Loucy (cell line): ENCODE measurements around the gene RIMBP2.

Source experiments
- H2AFZ ChIP-seq: fragments of 200-600 bp; sonication (generic); 2 replicates; pipeline ENCODE4 v1.6.0; 2016; ENCODE audit warnings: antibody characterized with exemption, mild to moderate bottlenecking, low read length, moderate library complexity
- H3F3A ChIP-seq: fragments of 200-600 bp; 2 replicates; pipeline ENCODE4 v1.6.0; 2016; ENCODE audit warnings: antibody characterized with exemption, low read depth, mild to moderate bottlenecking
- H3K27me3 ChIP-seq: fragments of 200-600 bp; sonication (generic); 2 replicates; pipeline ENCODE4 v1.6.1; 2014; ENCODE audit warnings: low read length, mild to moderate bottlenecking; ENCODE audit not compliant: insufficient read depth, poor library complexity, severe bottlenecking
- H3K36me3 ChIP-seq: fragments of 200-600 bp; sonication (generic); 2 replicates; pipeline ENCODE4 v1.6.1; 2016; ENCODE audit warnings: low read length; ENCODE audit not compliant: insufficient read depth
- H3K4me1 ChIP-seq: fragments of 200-600 bp; sonication (generic); 2 replicates; pipeline ENCODE4 v1.5.1; 2014; ENCODE audit warnings: low read length, mild to moderate bottlenecking; ENCODE audit not compliant: insufficient read depth, poor library complexity, severe bottlenecking
- H3K4me2 ChIP-seq: fragments of 200-600 bp; sonication (generic); 2 replicates; pipeline ENCODE4 v1.6.0; 2014; ENCODE audit warnings: antibody characterized with exemption, low read length, low read depth, mild to moderate bottlenecking; ENCODE audit not compliant: poor library complexity, severe bottlenecking
- H3K4me3 ChIP-seq: fragments of 200-600 bp; sonication (generic); 2 replicates; pipeline ENCODE4 v1.5.1; 2014; ENCODE audit warnings: low read length, mild to moderate bottlenecking, mixed read lengths; ENCODE audit not compliant: poor library complexity, severe bottlenecking
- H3K79me2 ChIP-seq: fragments of 200-600 bp; sonication (generic); 2 replicates; pipeline ENCODE4 v1.6.1; 2014; ENCODE audit warnings: low read length; ENCODE audit not compliant: insufficient read depth
- H3K9ac ChIP-seq: fragments of 200-600 bp; sonication (generic); 2 replicates; pipeline ENCODE4 v1.6.0; 2014; ENCODE audit warnings: mild to moderate bottlenecking, low read depth, low read length, moderate library complexity; ENCODE audit not compliant: poor library complexity, severe bottlenecking
- H3K9me2 ChIP-seq: fragments of 200-600 bp; sonication (generic); replicated peaks from 2 replicates; pipeline ENCODE4 v1.6.1; 2016; ENCODE audit warnings: low read depth, low read length, mixed read lengths
- H3K9me3 ChIP-seq: fragments of 200-600 bp; sonication (generic); 2 replicates; pipeline ENCODE4 v1.6.1; 2014; ENCODE audit warnings: mild to moderate bottlenecking, antibody characterized with exemption, low read length, low read depth; ENCODE audit not compliant: insufficient read depth
- H4K20me1 ChIP-seq: fragments of 200-600 bp; sonication (generic); 2 replicates; pipeline ENCODE4 v1.6.0; 2014; ENCODE audit warnings: antibody characterized with exemption, low read length, mild to moderate bottlenecking; ENCODE audit not compliant: insufficient read depth, poor library complexity, severe bottlenecking
- CTCF ChIP-seq: fragments of 200-600 bp; sonication (generic); conservative IDR thresholded peaks from 2 replicates; pipeline ENCODE4 v1.5.1; 2014; ENCODE audit warnings: mild to moderate bottlenecking, antibody characterized with exemption, low read length
- EZH2phosphoT487 ChIP-seq: fragments of 200-600 bp; IDR thresholded peaks from 2 replicates; pipeline ENCODE4 v1.6.1; 2018; ENCODE audit warnings: antibody characterized with exemption, mild to moderate bottlenecking, moderate library complexity, borderline replicate concordance

RIMBP2 gene

GRCh38 chr12:130744274-130744673, 28.2 kb upstream of the RIMBP2 start:
- Histone ChIP-seq H3K4me2 (no peak overlapping the region), H3K9me2 (no peaks in the 10 kb centered on the region), H3K9ac (no peak overlapping the region), H3K27me3 (no peaks in the 10 kb centered on the region), H2AFZ (no peak overlapping the region), H3K4me1 (no peaks in the 10 kb centered on the region), H3K4me3 (no peak overlapping the region), H3K79me2 (no peaks in the 10 kb centered on the region), H3K9me3 (no peaks in the 10 kb centered on the region; the same call in 1 of the 2 replicates), H3K36me3 (no peaks in the 10 kb centered on the region), H3F3A (no peaks in the 10 kb centered on the region), H4K20me1 (no peaks in the 10 kb centered on the region)
- TF ChIP-seq CTCF (no peak), EZH2phosphoT487 (no peak)

- Histone ChIP-seq H3K9me2 (no peaks in the 10 kb centered on the region), H3K36me3 (no peaks in the 10 kb centered on the region), H3K4me3 (no peak overlapping the region), H3K9me3 (no peaks in the 10 kb centered on the region; the same call in 1 of the 2 replicates), H3K4me2 (no peak overlapping the region), H3K4me1 (no peaks in the 10 kb centered on the region), H3K9ac (no peak overlapping the region), H3K27me3 (no peaks in the 10 kb centered on the region), H3F3A (no peaks in the 10 kb centered on the region), H3K79me2 (no peaks in the 10 kb centered on the region), H4K20me1 (no peaks in the 10 kb centered on the region), H2AFZ (no peak overlapping the region)
- TF ChIP-seq CTCF (no peak), EZH2phosphoT487 (no peak)
Observed at GRCh38 chr12:130743606-130744005, 27.5 kb upstream of the RIMBP2 start.

- no peak overlapping the region for H2AFZ ChIP-seq
- H3K4me3 ChIP-seq = no peak overlapping the region
- no peaks in the 10 kb centered on the region for H3F3A ChIP-seq
- H3K9me3 ChIP-seq = no peaks in the 10 kb centered on the region; the same call in 1 of the 2 replicates
- no peaks in the 10 kb centered on the region for H3K36me3 ChIP-seq
- no peaks in the 10 kb centered on the region for H3K9me2 ChIP-seq
- no peak overlapping the region for H3K9ac ChIP-seq
- H3K27me3 ChIP-seq = no peaks in the 10 kb centered on the region
- TF ChIP-seq CTCF (no peak), EZH2phosphoT487 (no peak)
- H4K20me1 ChIP-seq = no peaks in the 10 kb centered on the region
- no peak overlapping the region for H3K4me2 ChIP-seq
- no peaks in the 10 kb centered on the region for H3K4me1 ChIP-seq
- no peaks in the 10 kb centered on the region for H3K79me2 ChIP-seq
Observed at GRCh38 chr12:130743176-130743575, 27.1 kb upstream of the RIMBP2 start.
